HG03378 (cell line): ENCODE results near the gene CDY2A.
"Not testable (repeated sequence)": the region's sequence is repeated elsewhere in the genome, so short reads cannot be mapped to it uniquely, and the experiment has no call there.

Source experiments
- ATAC-seq: cut with Tn5 transposase; IDR thresholded peaks from one replicate; pipeline ENCODE4 v1.9.1; 2021; ENCODE audit warnings: mild to moderate bottlenecking, moderate library complexity; ENCODE audit not compliant: unreplicated experiment

CDY2A gene

GRCh38 chrY:18025487-18025886 lies at the start of gene CDY2A:
CDY2A (plus strand) TSS chrY:18025787; CDS start chrY:18026115, 328 bp downstream.
- ATAC-seq, result not testable (repeated sequence)

DNA sequence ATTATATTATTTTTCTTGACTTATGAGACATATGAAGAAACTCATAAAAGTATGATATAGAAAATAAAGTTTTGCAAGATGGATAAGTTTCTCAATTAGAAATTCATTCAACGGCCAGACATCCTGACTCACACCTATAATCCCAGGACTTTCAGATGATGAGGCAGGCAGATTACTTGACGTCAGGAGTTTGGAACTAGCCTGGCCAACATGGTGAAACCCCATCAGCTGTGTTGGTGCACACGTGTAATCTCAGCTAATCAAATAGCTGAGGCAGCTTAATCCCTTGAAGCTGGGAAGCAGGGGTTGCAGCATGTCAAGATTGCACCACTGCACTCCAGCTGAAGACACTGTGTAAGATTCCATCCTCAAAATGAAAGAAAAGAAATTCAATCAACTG lies 28.0 kb upstream of the CDY2A start:
- not testable (repeated sequence) for ATAC-seq

- ATAC-seq, result not testable (repeated sequence)
Observed at GRCh38 chrY:17998266-17998665, 27.3 kb upstream of the CDY2A start.

DNA sequence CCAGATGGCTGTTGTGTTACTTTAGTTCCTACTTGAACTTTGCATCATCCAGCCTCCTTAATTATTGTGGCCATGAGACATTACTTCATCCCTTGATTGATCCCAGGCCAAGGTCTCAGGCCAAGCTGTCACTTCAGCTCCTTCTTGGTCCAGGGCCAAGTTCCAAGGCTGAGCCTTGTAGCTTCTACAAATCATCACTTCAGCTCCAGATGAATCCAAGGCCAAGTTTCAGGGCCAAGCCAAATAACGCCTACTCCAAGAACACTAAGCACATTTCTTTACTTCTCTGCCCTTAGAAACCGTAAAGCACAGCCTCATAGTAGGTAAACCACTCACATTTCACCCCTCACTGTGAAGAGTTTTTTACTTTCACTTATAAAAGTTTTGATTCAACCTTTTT lies 1.7 kb upstream of the CDY2A start:
- ATAC-seq, result not testable (repeated sequence)

- ATAC-seq, result not testable (repeated sequence)
Observed at GRCh38 chrY:18028845-18029244, 3.3 kb downstream of the CDY2A start.

GRCh38 chrY:18030178-18030577 lies 4.6 kb downstream of the CDY2A start:
- not testable (repeated sequence) for ATAC-seq

- not testable (repeated sequence) for ATAC-seq
Observed at GRCh38 chrY:18034100-18034814, 8.7 kb downstream of the CDY2A start.

DNA sequence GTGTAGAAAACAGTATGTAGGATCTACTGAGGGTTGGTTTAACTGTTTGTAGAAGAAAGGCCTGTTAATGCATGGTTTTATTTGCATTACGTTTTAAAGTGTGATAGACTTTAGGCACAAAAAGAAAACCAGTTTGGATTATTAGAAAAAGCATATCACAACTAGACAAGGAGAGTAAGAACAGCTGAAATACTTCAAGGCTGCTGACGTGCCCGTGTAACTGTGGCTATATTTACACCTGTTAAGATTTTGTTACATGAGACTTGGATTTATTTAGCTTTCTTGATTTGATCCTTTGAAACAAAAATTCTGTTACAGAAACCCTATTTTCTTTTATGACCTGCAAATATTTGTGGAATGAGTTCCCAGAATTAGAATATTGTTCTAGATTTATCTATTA lies 9.3 kb downstream of the CDY2A start:
- ATAC-seq, result not testable (repeated sequence)

GRCh38 chrY:18044990-18045389 lies 19.4 kb downstream of the CDY2A start:
- ATAC-seq, result not testable (repeated sequence)

DNA sequence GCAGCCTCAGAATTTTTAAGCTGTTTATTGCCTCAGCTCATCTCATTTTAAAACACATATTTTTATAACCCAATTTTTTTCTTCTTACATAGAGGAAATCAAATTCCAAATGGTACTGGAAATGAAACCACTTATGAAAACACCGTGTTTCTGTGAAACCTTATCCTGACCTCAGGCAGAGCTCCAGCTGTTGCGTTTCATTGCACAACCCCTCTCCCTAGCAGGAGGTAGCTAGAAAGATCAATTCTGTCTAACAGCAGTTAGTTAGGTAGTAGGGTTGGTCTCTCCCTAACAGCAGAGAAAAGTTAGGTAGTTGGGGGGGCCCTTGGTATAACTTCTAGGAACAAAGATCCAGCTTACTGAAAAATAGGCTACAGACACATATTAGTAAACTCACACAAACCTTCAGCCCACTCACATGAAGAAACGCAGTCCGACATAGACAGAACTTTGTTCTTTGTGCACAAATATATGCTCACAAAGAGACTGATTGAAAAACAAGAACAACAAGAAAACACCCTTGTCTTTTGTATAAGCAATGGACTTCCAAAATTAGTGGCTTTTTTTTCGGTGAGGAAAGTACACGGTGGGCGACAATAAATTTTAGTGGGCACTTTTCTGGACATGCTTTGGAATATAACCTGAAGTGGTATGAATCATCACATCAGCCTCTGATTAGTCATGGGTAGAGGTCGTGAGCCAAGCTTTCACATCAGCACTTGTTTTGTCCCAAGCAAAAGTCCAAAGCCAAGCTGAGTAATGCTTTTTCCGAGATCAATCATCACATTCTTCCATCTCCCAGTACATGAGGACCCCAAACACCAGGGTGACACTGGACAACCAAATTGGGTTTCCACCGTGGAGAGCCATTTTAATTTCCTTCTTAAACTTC lies 22.8 kb downstream of the CDY2A start:
- not testable (repeated sequence) for ATAC-seq

- ATAC-seq, result not testable (repeated sequence)
Observed at GRCh38 chrY:18049061-18049460, 23.5 kb downstream of the CDY2A start.

GRCh38 chrY:18056473-18056872 lies 30.9 kb downstream of the CDY2A start:
- ATAC-seq, result not testable (repeated sequence)

DNA sequence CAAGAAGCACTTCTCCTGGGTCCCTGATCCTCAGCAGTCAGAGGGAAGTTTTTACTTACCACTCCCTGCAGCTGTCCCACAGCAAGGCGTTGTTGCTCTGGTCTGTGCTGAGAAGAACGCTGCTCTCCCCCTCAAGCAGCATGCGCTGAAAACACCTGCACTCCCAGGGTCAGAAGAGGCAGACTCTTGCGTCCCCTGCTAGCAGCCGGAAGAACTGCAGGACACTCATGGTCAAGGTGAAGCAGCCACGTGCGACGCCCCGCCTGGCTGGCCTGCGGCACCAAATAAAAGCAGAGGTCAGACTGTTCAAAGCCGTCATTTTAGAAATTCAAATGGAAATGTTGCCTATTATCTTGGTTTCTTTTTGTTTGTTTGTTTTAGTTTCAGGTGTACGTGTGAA lies 47.9 kb downstream of the CDY2A start:
- not testable (repeated sequence) for ATAC-seq
